Measurements from ENCODE around the gene TVP23C. TPM values are rescaled to one million over a fixed set of nuclear protein-coding genes. Genes with fewer than 3 reads are reported as not detected.

Gene TVP23C
- total RNA-seq, 2 experiments from 2014 or later: 14.8 to 16.0 TPM

GRCh38 chr17:15490634-15491261 lies 72.5 kb downstream of the TVP23C start:
- Histone ChIP-seq H3K27me3 (ENCODE audit: control insufficient read depth in 1 of 2, insufficient read depth in 2 of 2, low read length in 2 of 2) (no peaks in the 10 kb centered on the region), H3K4me1 (ENCODE audit: insufficient read depth, low read length) (no peaks in the 10 kb centered on the region), H3K4me3 (ENCODE audit: low read length) (no peak overlapping the region), H3K9me3 (ENCODE audit: control insufficient read depth in 1 of 2, insufficient read depth in 1 of 2, low read length in 2 of 2) (peaks cover 0 to 4% of the 10 kb centered on the region in 2 experiments), H3K36me3 (ENCODE audit: insufficient read depth, low read length) (no peaks in the 10 kb centered on the region), H3K27ac (ENCODE audit: low read depth in 1 of 2, low read length in 2 of 2) (no peak overlapping the region)
- H3K27me3 Mint-ChIP-seq: no peaks in the 10 kb centered on the region
- peaks cover 14% of the 10 kb centered on the region for H3K36me3 Mint-ChIP-seq (ENCODE audit: low read depth)
- no peak overlapping the region for H3K4me3 Mint-ChIP-seq
- no peak for TF ChIP-seq CTCF (IDR thresholded peaks at IDR 0.05)
- intact Hi-C loops (cut with DNase I, micrococcal nuclease): no loop called here
- no peaks in the 10 kb centered on the region for H3K9me3 Mint-ChIP-seq
- DNase-seq (no peak), ATAC-seq (ENCODE audit: poor library complexity) (no peak)
- ChIA-PET CTCF (no interaction called here), POLR2A (no interaction called here)
- no peak overlapping the region for H3K27ac Mint-ChIP-seq
- no peaks in the 10 kb centered on the region for H3K4me1 Mint-ChIP-seq (ENCODE audit: low read depth)

- Histone ChIP-seq H3K27me3 (ENCODE audit: control insufficient read depth in 1 of 2, insufficient read depth in 2 of 2, low read length in 2 of 2) (no peaks in the 10 kb centered on the region), H3K9me3 (ENCODE audit: control insufficient read depth in 1 of 2, insufficient read depth in 1 of 2, low read length in 2 of 2) (peaks cover 0 to 4% of the 10 kb centered on the region in 2 experiments), H3K36me3 (ENCODE audit: insufficient read depth, low read length) (peaks cover 1% of the 10 kb centered on the region), H3K27ac (ENCODE audit: low read depth in 1 of 2, low read length in 2 of 2) (no peak overlapping the region), H3K4me1 (ENCODE audit: insufficient read depth, low read length) (no peaks in the 10 kb centered on the region), H3K4me3 (ENCODE audit: low read length) (no peak overlapping the region)
- Mint-ChIP-seq H3K27me3 (no peaks in the 10 kb centered on the region), H3K36me3 (ENCODE audit: low read depth) (peaks cover 4% of the 10 kb centered on the region), H3K4me1 (ENCODE audit: low read depth) (no peaks in the 10 kb centered on the region), H3K9me3 (no peaks in the 10 kb centered on the region), H3K27ac (no peak overlapping the region), H3K4me3 (no peak overlapping the region)
- DNase-seq (no peak), ATAC-seq (ENCODE audit: poor library complexity) (no peak)
- ChIA-PET CTCF (no interaction called here), POLR2A (no interaction called here)
- intact Hi-C loops (cut with DNase I, micrococcal nuclease): no loop called here
- TF ChIP-seq CTCF (IDR thresholded peaks at IDR 0.05): no peak
Observed at GRCh38 chr17:15488557-15488956, 74.7 kb downstream of the TVP23C start.

- CTCF ChIA-PET: no interaction called here
- DNase-seq: no peak
- Mint-ChIP-seq H3K36me3 (ENCODE audit: low read depth) (peaks cover 5% of the 10 kb centered on the region), H3K27me3 (no peaks in the 10 kb centered on the region), H3K4me3 (no peak overlapping the region), H3K9me3 (no peaks in the 10 kb centered on the region), H3K27ac (no peak overlapping the region), H3K4me1 (ENCODE audit: low read depth) (no peaks in the 10 kb centered on the region)
- POLR2A ChIA-PET: no interaction called here
- no peak for TF ChIP-seq CTCF (IDR thresholded peaks at IDR 0.05)
- Histone ChIP-seq H3K27me3 (ENCODE audit: control insufficient read depth in 1 of 2, insufficient read depth in 2 of 2, low read length in 2 of 2) (no peaks in the 10 kb centered on the region), H3K27ac (ENCODE audit: low read depth in 1 of 2, low read length in 2 of 2) (no peak overlapping the region), H3K9me3 (ENCODE audit: control insufficient read depth in 1 of 2, insufficient read depth in 1 of 2, low read length in 2 of 2) (peaks cover 0 to 2% of the 10 kb centered on the region in 2 experiments), H3K4me3 (ENCODE audit: low read length) (no peak overlapping the region), H3K4me1 (ENCODE audit: insufficient read depth, low read length) (no peaks in the 10 kb centered on the region), H3K36me3 (ENCODE audit: insufficient read depth, low read length) (peaks cover 2% of the 10 kb centered on the region)
- ATAC-seq (ENCODE audit: poor library complexity): no peak
- intact Hi-C loops (cut with DNase I, micrococcal nuclease): no loop called here
Observed at GRCh38 chr17:15485045-15485444, 78.2 kb downstream of the TVP23C start.
